NCI-H82 treated with DMSO at 0.1 percent for 48 hours (cell line): ENCODE data around the gene METTL26.

Source experiments
- DNase-seq: peaks from one replicate; lab custom pipeline; 2025; ENCODE audit not compliant: unreplicated experiment; lab: John Stamatoyannopoulos, UW

METTL26 gene

DNA sequence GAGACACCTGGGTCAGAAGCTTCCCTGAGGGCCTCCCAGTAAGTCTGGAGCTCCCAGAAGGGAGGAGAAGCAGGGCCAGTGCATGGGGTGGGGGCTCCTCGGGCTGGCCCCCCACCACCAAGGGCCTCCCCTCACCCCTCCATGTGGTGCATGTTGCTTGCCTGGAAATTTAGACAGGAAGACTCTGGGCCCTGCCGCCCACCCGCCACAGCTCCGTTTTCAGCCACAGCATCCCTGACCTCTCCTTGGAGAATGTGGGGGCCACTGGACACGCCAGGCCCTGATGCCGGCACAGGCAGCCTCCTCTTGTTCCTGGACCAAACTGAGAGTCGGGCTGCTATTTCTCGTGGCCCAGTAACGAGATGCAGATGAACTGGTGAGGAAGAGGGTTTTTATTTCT lies 2.7 kb upstream of the METTL26 start:
- DNase-seq, result no peak

DNA sequence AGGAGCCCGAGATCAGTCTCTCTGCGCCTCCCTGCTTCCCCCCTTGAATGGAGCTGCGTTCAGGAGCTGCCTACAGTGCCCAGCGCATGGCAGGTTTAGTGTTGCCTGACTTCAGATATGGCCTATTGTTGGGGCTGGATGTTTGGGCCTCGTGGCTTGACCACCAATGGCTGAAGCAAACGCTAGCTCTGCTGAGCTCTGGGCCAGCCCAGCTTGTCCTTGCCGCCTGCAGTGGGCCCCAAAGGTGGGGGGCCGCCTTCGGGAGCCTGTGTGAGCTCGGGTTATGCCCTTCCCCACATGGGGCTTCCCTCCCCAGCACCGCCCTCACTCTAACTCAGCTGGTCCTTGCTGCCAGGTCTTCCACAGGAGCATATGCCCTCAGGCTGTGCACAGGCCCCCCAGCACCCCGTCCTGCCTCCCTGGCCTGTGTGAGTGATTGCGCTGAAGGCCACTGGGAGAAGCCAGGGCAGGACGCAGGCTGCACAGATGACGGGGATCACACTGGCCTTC lies 2.0 kb upstream of the METTL26 start:
- DNase-seq, result no peak

DNA sequence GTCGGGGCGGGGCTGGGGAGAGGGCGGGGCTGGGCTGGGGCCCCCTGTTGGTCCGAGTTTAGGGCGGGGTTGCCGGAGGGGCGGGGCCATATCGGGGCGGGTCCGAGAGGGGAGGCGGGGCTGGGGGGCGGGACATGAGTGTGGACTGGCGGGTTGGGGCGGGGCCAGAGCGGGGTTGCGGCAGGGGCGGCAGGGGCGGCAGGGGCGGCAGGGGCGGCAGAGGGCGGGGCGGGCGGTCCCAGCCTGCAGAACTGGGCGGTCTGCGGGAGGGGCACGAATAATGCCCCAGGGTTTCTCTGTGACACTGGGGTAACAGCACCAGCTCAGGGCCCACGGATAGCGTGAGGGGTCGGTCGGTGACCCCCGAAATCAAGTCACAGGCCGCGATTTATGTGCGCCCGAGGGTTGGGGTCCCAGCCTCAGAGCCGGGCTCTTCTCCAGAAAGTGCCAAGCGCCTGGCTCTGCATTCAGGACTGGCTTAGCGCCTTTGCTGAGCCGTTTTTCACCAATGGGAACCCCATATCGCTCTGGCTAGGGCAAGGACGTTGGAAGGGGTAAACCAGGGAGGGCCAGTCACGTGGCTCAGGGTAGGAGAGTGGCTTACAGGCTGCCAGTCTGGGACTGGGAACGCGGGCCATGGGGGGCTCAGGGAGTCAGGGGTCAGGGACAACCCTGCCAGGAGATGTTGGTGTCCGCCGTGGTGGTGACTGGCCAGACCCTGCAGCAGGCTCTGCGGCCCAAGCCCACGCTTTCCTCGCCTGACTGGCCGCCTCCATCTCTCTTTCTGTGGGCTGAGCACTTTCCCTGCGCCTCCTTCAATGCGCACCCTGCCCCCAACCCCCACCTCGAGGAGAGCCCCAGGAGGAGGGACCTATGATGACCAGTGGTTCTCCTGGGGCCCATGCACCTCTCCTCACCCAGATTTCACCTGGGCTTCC lies 1.2 kb upstream of the METTL26 start:
- DNase-seq, result peak; percentile 74

GRCh38 chr16:635573-636205 lies 416 bp downstream of the METTL26 start:
- no peak for DNase-seq

DNA sequence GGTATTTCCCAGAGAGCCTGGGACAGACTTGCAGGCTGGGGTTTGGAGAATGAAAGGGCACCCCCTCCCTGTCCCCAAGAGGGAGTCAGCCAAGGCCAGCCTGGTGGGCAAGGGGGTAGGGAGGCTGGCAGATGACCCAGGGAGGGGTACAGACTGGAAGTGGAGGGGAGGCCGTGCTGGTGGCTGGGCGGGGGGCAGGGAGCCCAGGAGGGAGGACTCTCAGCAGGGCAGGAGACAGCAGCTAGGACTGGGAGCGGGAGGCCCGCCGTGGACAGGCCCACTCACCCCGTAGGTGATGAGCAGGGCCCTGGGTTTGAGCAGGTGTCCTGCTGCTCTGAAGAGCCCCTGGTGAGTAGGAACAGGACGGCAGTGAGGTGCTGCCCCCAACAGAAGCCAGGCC lies 1.1 kb downstream of the METTL26 start:
- no peak for DNase-seq

DNA sequence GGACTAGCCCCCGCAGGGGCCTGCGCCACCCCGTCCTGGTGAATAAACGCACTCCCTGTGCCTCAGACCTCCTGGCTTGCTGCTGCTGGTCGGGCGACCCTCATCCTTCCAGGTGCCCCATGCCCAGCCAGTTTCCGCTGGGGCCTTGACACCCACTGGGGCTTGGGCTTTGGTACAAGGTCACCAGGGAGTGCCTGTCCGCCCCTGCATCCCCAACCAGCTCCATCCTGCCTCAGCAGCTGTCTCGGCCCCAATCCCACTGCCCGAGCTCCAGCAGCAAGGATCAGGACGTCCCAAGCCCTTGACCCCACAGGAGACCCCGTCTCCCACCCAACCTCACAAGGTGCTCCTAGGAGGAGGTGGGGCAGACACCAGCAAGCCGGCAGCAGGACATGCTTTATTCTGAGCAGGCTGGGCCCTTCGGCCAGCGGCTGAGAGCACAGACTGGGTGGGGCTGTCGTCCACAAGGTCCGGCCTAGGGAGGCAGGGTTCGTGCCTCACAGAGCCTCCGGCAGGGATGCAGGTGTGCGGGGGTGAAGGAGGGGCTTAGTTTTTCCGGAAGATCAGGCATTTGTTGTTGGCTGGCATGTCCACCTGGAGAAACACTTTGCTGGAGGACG lies 1.9 kb downstream of the METTL26 start:
- DNase-seq, result no peak

DNA sequence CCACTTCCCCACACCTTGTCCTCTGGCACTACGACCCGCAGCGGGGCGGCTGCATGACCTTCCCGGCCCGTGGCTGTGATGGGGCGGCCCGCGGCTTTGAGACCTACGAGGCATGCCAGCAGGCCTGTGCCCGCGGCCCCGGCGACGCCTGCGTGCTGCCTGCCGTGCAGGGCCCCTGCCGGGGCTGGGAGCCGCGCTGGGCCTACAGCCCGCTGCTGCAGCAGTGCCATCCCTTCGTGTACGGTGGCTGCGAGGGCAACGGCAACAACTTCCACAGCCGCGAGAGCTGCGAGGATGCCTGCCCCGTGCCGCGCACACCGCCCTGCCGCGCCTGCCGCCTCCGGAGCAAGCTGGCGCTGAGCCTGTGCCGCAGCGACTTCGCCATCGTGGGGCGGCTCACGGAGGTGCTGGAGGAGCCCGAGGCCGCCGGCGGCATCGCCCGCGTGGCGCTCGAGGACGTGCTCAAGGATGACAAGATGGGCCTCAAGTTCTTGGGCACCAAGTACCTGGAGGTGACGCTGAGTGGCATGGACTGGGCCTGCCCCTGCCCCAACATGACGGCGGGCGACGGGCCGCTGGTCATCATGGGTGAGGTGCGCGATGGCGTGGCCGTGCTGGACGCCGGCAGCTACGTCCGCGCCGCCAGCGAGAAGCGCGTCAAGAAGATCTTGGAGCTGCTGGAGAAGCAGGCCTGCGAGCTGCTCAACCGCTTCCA lies 2.6 kb downstream of the METTL26 start:
- no peak for DNase-seq

- DNase-seq, result no peak
Observed at GRCh38 chr16:632486-633335, 3.4 kb downstream of the METTL26 start.

DNA sequence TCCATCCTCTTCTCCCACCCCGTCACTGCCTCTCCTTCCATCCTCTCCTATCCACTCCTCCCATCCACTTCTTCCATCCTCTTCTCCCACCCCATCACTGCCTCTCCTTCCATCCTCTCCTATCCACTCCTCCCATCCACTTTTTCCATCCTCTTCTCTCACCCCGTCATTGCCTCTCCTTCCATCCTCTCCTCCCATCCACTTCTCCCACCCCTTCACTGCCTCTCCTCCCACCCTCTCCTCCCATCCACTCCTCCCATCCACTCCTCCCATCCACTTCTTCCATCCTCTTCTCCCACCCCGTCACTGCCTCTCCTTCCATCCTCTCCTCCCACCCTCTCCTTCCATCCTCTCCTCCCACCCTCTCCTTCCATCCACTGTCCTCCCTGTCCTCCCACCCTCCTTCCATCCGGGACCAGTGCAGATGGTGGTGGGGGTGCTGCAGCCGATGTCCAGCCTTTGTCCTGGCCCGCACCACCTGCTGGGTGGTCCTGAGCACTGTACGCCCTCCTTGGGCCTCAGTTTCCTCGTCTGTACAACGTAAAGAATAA lies 4.2 kb downstream of the METTL26 start:
- no peak for DNase-seq

DNA sequence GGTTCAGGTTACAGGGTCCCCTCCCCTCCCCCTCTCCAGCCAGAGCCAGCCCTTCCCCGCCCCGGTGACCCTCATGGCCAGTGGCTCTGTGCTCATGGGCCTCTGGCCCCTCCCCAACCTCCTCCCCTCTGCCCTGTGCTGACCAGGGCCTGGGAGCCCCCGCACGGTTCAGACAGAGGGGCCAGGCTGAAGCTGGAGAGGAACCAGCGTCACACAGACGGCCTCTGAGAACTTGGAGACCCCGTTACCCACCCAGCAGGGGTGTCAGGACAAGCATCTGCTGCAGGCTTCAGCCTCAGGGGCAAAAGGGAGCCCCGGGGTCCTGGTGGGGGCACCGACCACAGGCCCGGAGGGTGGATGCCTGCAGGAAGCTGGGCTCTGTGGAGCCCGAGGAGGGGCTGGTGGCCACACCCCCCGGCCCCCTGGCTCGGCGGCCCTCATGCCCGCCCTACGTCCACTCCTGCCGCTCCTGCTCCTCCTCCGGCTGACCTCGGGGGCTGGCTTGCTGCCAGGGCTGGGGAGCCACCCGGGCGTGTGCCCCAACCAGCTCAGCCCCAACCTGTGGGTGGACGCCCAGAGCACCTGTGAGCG lies 5.2 kb downstream of the METTL26 start, which contains the start of gene WFIKKN1:
WFIKKN1 (plus strand) TSS at position 171 of the 591 bp plus-strand sequence; CDS start at position 440, 269 bp downstream.
- DNase-seq, result no peak

GRCh38 chr16:630249-630814 lies 5.8 kb downstream of the METTL26 start:
- no peak for DNase-seq

DNA sequence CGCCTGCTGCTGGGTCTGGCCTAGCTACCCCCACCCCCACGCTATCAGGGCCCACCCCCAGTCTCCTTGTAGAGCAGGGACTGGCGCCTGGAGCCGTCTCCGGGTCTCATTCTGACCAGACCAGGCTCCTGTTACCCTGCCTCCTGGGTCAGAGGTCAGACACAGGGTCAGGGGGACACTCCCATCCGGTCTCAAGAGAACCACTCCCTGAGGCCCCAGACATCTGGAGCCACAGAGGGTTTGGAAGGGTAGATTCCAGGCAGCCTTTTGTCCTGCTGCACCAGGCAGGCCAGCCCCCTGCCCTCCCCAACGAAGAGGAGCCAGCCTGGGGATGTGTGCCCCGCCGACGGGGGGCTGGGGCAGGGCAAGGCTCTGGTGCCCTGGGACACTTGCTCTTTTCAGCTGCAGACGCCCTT lies 6.3 kb downstream of the METTL26 start:
- no peak for DNase-seq

- DNase-seq, result peak; percentile 31
Observed at GRCh38 chr16:629185-629832, 6.8 kb downstream of the METTL26 start.

GRCh38 chr16:628321-629061 lies 7.6 kb downstream of the METTL26 start:
- DNase-seq, result no peak

DNA sequence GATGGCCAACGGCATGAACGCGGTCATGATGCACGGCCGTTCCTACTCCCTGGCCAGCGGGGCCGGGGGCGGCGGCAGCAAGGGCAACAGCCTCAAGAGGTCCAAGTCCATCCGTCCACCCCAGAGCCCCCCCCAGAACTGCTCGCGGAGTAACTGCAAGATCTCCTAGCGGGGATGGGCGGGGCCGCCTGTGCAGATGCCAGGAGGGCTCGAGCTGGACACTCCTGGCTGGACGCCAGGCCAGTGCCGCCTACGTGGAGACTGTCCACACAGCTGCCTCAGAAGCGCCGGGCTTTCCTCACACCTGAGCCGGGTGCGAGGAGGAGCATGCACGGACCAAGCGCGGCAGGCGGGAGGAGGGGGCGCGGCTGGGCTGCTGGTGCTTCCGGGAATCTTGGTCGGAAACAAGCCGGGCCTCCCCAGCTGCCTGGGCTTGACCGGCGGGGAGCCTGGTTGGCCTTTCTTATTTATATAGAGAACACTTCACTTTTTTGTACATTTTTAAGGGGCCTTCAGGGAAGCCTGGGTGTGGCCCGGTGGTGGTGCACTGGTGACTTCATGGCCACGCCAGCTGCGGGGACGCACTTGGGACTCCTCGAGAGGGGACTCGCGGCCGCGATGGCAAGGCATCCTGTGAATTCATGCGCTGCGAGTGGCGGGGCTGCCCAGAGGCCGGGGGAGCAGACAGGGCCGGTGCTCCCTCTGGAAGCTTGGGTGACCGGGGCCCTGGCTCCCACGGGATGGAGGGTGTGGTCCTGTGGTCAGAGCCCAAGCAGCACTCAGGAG lies 8.5 kb downstream of the METTL26 start:
- DNase-seq, result no peak

DNA sequence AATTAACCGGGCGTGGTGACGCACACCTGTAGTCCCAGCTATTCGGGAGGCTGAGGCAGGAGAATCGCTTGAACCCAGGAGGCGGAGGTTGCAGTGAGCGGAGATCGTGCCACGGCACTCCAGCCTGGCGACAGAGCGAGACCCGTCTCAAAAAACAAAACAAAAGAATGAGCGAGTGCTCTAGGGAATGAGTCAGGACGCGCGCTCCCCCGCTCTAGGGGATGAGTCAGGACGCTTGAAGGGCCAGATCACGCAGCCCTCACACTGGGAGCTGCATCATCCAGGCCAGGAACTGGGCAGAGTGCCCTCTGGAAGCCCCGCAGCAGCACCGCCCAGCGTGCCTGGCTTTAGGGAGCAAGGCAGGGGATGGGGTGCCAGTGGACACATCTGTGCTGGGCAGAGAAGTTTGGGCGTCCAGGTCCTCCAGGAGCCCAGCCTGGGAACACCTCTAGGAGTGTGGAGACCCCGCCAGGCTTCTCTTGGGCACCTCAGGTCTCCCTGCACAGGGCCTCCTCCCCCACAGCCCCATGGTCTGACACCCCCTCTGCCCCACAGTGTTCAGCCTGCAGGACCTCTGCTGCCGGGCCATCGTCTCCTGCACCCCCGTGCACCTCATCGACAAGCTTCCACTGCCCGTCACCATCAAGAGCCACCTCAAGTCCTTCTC lies 9.2 kb downstream of the METTL26 start:
- no peak for DNase-seq
